HG03521 (cell line): ENCODE results near the gene PSMB1.
"Not testable (repeated sequence)": the region's sequence is repeated elsewhere in the genome, so short reads cannot be mapped to it uniquely, and the experiment has no call there.

ENCODE experiments used
- ATAC-seq: cut with Tn5 transposase; IDR thresholded peaks from one replicate; pipeline ENCODE4 v1.9.1; 2021; ENCODE audit warnings: mild to moderate bottlenecking, moderate library complexity; ENCODE audit not compliant: unreplicated experiment

PSMB1 gene

DNA sequence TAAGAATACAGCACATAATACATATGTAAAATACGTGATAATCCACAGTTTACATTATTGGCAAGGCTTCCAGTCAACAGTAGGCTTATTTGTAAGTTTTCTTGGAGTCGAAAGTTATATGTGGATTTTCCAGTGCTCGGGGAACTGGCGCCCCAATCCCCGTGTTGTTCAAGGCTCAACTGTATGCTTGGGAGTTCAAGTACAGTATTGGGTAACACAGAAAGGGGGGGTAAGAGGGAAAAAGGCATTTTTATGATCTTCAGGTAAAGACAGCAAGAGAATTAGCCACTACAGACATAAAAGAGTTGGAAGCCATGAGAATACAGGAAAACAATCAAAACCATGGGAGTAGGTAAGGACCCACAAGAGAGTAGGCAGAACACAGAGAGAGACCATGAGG lies 16.4 kb downstream of the PSMB1 start:
- ATAC-seq = no peak

DNA sequence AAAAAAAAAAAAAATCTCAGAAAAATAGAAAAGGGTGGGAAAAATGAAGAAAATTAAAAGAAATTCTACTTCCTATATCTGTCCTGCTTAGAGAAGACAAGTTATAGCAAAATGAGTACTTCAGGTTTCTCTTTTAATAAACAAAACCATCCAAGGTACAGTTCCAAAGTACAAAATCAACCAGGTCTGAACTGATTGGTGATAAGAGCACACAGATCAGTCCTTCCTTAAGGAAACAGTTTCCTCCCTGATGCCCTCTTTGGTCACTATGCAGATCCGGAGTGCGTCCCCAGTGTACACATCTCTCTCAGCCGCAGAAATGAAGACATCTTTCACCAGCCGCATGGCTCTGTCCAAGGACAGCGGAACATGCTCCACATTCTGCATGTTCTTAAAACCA lies 18.1 kb downstream of the PSMB1 start:
- no peak for ATAC-seq

DNA sequence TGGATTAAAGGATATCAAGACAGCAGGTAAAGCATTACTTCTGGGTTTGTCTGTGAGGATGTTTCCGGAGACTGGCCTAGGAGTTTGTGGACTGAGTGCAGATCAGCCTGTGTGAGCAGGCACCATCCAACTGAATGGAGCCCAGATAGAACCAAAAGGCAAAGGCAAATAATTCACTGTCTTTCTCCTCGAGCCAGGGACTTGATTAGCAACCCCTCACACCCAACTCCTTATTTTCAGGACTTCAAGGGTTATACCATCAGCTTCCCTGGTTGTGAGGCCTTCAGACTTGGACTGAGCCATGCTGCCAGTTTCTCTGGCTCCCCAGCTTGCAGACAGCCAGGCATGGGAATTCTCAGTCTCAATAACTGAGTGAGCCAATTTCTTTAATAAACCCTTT lies 19.3 kb downstream of the PSMB1 start:
- no peak for ATAC-seq

DNA sequence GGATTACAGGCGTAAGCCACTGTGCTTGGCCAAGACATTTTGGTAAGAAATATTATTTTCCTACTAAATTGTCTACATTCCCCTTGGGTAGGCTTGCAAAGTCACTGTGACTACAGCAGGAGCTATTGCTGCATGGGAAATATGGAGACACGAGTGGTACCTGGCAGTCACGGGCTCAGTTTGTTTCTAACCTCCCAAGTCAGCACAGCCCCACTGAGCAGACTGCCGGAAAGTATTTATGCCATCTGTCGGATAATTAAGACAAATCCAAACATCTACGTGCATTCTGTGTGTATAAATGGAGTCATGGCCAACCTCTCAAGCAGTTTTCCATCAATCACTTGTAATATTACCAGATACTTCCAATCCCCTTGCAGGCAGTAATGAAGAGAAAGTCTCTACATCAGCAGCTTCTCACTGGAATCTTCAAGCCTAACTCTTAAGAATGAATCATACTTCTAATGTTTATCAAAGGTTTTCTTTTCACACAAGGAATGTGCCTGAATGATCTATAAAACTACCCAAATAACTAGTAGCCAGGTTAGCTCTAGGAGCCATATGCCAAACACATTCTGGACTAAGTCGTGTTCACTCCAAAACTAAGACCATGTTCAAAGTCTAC lies 20.1 kb downstream of the PSMB1 start:
- ATAC-seq = no peak

DNA sequence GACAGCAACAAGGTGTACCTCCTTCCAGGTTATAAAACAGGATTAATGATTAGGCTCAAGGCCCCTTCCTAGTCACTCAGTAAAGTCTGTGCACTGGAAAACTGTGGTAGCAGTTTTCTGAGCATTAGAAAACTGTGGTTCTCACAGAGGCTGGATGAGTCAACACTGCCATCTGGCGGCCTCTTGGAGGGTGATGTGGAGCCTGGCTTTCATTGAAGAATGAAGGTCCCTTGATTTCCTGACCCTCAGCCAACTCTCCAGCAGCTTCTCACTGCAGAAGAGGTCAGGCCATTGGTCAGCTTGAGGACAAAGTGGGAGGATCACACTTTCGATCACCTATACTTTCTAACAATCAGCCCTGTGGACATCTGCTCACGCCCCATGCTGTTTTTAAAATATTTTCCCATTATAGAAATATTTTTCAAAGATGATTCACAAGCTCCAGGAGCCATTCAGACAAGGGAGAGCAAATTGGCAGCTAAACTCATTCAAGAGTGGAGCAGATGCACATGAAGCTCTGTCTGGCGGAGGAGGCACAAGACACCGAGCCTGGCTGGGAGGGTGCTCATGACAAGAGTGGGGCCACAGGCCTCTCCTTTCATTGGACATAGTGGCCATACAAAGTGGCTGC lies 23.2 kb downstream of the PSMB1 start:
- peak; percentile 61 for ATAC-seq

DNA sequence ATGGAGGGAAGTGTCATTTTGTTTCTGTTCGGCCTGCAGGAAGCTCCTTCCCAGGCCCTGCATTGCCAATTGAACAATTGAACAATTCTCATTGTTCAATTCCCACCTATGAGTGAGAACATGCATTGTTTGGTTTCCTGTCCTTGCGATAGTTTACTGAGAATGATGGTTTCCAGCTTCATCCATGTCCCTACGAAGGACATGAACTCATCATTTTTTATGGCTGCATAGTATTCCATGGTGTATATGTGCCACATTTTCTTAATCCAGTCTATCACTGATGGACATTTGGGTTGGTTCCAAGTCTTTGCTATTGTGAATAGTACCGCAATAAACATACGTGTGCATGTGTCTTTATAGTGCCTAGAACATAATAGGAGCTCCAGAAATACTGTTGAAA lies 25.1 kb downstream of the PSMB1 start:
- not testable (repeated sequence) for ATAC-seq

DNA sequence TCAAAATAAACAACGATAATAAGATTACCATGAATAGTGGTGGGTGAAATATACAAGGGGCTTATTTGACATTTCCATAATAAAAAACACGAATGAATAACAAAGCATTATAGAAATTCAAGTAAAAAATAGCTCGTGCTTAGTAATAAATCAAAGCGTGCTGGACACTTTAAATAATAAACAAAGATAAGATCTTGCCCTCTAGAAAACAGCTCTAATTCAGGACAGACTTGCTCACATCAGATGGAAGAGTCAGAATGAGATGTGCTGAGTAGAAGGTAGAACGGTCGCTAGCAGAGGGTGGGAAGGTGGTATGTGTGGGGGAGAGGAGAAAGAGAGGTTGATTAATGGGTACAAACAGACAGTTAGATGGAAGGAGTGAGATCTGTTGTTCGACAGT lies 27.3 kb downstream of the PSMB1 start:
- ATAC-seq = no peak

DNA sequence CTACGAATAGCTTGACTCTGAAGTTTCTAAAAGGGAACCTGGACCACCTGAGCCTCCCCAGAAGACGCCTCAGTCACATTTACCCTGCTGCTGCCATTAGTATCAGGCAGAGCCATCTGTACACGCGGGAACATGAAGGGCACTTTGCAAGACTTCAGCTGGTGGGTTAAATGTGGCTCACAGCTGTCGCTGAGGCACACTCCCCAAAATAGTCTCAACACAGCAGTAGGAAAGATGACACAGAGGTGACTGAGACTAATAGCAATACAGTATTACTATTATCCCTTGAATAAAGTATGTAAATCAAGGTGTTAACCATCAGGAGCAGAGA lies 29.0 kb downstream of the PSMB1 start:
- ATAC-seq = no peak

DNA sequence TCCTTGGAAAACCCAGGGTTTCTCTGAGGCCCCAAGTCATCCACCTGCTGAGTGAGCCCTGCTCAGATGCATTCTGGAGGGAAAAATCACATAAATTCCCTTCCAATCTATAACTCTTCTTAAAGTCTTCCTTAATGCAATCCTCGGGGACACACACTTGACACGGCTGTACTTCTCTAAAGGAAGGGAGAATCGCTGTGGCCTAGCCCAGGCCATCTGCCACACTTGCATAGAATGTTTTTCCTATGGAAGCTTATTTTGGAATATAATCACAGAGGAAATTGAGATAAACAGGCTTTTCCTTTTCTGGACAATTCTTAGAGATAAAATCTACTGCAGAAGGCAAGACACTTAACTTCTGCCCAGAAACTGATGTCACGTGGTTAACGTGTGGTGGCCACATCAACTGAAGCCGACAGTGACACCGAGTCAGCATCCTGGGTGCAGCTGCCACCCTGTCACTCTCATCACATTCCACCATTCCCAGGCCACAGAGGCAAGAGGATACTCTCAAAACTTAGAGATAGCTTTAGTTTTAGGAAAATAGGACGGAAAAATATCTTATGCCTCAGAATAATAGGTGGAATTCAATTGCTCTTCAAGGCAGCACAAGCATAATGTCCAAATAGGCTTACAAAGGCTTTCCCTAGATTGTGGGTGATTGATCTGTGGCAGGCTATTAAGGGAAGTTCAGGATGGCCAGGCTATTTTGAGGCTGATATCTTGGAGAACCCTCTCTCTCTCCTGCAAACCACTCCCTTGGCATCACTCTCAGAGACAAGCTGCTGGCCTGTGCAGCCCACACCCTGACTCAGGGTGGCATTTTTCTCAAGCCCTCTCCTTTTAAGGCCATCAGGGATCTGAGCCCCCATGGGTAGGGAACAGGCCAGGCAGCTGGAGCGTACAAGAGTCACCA lies 29.6 kb downstream of the PSMB1 start:
- ATAC-seq = no peak

DNA sequence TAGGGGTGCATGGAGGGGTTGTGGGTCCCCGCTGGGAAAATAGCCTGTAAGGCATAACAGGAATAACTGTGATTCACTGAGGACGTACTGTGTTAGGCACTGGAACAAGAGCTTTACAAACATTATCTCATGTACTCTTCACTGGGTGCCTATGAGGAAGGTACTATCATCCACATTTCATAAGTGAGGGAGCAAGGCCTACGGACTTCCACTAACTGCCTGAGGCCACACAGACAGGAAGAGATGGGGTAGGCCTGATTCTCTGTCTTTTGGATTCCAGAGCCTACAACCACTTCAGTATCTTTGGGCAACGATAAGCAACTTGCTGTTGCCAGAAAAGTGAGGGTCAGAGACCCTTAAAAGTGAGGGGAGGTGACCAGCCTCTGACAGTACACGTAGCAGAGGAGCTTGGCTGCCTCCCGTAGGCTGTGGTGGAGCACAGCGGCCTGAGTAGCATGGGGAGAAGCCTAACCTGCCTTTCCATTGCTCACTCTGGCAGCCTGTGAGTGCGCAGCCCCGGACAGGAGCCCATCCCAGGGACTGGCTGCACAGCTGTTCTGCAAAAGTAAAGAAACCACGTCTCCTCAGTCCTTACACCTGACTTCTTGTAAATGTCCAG lies 30.4 kb downstream of the PSMB1 start:
- ATAC-seq = no peak

DNA sequence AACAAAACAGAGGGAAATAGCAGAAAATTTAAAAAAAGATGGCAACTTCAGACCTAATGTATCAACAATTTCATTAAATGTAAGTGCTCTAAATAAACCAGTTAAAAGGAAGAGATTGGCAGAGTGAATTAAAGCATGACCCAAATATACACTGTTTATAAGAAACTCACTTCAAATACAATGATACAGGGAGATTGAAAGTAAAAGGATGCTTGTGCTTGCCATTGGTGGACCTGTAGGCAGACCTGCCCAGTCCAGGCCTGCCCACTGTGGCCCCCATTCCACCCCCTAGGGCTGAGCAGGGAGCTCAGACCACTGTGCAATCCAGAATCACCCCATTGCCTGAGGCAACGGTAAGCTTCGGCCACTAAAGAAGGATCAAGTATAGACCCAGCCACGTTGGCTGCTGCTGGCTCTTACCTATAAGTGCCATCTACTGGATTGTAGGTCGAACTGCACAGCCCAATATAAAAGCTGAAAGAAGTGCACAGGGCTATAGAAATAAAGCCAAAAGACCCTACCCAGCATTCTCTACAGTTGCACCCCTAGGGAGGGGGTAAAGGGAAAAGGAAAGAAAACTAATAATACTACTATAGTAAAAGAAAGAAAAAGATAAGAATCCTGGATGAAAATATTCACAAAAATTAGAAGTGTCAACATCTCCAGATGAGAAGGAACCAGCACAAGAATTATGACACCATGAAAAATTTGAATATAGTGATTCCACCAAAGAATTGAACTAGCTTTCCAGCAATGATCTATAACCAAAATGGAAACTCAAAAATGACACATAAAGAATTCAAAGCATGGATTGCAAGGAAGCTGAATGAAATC lies 36.1 kb downstream of the PSMB1 start:
- peak; percentile 92 for ATAC-seq

DNA sequence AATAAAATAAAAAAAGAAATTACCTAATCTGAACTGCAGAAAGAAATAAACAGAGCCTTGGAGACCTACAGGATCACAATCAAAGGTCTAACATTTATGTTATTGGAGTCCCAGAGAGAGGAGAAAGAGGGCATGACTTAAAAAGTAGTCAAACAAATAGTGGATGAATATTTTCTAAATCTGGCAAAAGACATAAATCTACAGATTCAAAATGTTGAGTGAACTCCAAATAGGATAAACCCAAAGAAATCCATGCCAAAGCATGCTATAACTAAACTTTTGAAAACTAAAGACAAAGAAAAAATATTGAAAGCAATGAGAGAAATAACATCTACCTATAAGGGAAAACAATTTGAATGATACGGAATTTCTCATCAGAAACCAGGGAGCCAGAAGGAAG lies 38.2 kb downstream of the PSMB1 start:
- no peak for ATAC-seq

DNA sequence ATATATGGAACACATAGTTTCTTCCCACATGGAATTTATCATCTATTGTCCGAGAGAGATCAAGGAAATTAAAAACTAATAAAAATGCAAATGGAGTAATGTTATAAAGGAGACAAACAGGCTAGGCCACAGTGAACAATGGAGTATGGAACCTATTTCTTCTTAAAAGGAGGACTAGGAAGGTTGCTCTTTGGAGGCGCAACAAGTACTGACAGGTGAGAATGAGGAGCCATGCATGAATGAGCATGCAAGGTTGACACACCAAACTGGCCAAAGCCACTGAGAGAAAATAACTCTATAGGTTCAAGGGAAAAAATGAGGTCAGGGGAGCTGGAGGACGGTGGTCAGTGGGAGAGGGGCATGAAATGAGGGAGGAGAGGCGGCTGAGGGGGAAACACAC lies 40.9 kb downstream of the PSMB1 start:
- ATAC-seq = no peak

DNA sequence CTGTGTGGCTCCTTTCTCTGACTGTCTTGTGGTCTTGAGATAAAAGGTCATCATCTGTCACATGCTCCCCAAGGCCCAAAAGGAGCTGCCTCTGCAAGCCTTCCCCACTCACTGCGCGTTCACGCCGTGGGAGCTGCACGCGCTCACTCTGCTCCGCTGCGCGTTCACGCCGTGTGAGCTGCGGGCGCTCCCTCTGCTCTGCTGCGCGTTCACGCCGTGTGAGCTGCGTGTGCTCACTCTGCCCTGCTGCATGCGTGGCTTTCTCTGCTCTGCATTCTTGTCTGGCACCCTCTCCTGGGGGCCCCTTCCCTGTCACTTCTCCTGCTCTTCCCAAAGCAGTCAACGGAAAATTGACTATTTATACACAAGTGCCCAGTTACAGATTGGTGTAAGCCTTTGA lies 42.5 kb downstream of the PSMB1 start:
- no peak for ATAC-seq

DNA sequence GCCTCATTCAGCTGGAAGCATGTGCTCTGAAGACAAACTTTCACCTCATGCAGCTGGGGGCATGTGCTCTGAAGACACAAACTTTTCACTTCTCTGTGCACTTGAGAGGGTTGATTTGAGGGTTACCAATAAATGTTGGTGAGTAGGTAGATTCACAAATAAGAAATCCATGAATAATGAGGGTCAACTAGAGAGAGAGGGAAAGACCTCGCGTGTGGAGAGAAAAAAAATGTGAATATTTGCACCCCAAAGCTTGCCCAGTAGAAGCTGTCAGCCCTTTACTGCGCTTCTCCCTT lies 43.4 kb downstream of the PSMB1 start:
- no peak for ATAC-seq

DNA sequence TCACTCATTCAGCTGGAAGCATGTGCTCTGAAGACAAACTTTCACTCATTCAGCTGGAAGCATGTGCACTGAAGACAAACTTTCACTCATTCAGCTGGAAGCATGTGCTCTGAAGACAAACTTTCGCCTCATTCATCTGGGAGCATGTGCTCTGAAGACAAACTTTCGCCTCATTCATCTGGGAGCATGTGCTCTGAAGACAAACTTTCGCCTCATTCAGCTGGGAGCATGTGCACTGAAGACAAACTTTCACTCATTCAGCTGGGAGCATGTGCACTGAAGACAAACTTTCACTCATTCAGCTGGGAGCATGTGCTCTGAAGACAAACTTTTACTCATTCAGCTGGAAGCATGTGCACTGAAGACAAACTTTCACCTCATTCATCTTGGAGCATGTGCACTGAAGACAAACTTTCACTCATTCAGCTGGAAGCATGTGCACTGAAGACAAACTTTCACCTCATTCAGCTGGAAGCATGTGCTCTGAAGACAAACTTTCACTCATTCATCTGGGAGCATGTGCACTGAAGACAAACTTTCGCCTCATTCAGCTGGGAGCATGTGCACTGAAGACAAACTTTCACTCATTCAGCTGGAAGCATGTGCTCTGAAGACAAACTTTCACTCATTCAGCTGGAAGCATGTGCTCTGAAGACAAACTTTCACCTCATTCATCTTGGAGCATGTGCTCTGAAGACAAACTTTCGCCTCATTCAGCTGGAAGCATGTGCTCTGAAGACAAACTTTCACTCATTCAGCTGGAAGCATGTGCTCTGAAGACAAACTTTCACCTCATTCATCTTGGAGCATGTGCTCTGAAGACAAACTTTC lies 44.0 kb downstream of the PSMB1 start:
- ATAC-seq = not testable (repeated sequence)

DNA sequence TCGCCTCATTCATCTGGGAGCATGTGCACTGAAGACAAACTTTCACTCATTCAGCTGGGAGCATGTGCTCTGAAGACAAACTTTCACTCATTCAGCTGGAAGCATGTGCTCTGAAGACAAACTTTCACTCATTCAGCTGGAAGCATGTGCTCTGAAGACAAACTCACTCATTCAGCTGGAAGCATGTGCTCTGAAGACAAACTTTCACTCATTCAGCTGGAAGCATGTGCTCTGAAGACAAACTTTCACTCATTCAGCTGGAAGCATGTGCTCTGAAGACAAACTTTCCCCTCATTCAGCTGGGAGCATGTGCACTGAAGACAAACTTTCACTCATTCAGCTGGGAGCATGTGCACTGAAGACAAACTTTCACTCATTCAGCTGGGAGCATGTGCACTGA lies 44.8 kb downstream of the PSMB1 start:
- ATAC-seq = not testable (repeated sequence)

DNA sequence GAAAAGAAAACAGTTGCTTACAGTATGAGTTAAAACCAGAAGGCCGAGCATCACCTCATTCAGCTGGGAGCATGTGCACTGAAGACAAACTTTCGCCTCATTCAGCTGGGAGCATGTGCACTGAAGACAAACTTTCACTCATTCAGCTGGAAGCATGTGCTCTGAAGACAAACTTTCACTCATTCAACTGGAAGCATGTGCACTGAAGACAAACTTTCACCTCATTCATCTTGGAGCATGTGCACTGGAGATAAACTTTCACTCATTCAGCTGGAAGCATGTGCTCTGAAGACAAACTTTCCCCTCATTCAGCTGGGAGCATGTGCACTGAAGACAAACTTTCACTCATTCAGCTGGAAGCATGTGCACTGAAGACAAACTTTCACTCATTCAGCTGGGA lies 45.4 kb downstream of the PSMB1 start:
- not testable (repeated sequence) for ATAC-seq

DNA sequence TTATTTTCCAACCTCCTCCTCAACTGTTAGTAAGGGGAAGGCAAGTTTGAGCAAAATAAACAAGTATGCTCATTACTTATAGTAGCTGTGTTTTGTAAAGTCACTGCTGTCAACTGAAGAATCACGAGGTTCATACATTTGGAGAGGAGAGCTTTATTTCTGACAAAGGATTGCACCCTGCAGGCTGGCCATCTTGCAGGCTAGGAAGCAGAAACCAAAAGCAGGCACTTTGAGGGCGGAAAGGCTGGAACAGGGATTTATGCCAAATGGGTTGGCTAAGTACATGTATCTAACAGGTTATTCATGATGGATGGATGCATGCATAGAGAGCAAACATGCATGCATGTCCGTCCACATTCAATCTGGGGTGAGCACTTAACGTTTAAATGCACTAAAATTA lies 46.7 kb downstream of the PSMB1 start:
- no peak for ATAC-seq

DNA sequence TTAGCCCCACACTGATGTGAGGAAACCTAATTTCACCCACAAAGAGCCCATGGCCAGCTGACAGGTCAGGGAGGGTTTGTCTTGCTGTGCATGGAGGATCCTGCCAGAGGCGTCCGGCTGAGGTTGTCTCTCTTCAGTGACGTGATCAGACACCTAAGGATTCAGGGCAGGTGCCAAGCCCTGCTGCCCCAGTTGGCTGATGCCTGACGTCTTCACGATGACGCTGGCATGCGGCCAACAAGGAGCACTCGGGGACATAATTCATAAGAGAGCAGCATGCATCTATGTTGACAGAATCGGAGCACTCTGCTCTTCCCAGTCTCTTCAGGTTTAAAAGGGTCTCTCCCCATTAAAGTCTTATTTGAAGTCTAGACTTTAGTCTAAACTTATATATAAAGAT lies 47.8 kb downstream of the PSMB1 start:
- no peak for ATAC-seq
